Measurements from ENCODE around the gene HMGB2. TPM values are rescaled to one million over a fixed set of nuclear protein-coding genes. Genes with fewer than 3 reads are reported as not detected.

Gene HMGB2
- total and polyA plus RNA-seq, 2 experiments from 2014 or later: 103 to 593 TPM

DNA sequence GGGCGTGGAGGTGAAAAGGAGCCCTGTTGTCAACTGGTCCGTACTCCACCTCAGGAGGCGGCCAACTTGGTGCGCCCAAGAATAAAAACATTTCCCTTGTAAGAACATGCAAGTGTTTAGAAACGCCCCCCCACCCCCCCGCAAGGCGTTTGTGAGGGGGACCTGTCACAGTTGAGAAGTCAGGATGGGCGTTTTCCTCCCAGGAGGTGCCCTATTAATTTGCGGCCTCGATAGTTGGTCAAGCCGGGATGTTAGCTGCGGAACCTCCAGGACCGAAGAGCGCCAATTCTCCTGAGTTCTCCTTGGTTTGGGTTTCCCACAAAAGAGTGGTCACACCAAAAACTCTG is 35.9 kb upstream of the HMGB2 start (continued):
- TF ChIP-seq, protein P1, sequence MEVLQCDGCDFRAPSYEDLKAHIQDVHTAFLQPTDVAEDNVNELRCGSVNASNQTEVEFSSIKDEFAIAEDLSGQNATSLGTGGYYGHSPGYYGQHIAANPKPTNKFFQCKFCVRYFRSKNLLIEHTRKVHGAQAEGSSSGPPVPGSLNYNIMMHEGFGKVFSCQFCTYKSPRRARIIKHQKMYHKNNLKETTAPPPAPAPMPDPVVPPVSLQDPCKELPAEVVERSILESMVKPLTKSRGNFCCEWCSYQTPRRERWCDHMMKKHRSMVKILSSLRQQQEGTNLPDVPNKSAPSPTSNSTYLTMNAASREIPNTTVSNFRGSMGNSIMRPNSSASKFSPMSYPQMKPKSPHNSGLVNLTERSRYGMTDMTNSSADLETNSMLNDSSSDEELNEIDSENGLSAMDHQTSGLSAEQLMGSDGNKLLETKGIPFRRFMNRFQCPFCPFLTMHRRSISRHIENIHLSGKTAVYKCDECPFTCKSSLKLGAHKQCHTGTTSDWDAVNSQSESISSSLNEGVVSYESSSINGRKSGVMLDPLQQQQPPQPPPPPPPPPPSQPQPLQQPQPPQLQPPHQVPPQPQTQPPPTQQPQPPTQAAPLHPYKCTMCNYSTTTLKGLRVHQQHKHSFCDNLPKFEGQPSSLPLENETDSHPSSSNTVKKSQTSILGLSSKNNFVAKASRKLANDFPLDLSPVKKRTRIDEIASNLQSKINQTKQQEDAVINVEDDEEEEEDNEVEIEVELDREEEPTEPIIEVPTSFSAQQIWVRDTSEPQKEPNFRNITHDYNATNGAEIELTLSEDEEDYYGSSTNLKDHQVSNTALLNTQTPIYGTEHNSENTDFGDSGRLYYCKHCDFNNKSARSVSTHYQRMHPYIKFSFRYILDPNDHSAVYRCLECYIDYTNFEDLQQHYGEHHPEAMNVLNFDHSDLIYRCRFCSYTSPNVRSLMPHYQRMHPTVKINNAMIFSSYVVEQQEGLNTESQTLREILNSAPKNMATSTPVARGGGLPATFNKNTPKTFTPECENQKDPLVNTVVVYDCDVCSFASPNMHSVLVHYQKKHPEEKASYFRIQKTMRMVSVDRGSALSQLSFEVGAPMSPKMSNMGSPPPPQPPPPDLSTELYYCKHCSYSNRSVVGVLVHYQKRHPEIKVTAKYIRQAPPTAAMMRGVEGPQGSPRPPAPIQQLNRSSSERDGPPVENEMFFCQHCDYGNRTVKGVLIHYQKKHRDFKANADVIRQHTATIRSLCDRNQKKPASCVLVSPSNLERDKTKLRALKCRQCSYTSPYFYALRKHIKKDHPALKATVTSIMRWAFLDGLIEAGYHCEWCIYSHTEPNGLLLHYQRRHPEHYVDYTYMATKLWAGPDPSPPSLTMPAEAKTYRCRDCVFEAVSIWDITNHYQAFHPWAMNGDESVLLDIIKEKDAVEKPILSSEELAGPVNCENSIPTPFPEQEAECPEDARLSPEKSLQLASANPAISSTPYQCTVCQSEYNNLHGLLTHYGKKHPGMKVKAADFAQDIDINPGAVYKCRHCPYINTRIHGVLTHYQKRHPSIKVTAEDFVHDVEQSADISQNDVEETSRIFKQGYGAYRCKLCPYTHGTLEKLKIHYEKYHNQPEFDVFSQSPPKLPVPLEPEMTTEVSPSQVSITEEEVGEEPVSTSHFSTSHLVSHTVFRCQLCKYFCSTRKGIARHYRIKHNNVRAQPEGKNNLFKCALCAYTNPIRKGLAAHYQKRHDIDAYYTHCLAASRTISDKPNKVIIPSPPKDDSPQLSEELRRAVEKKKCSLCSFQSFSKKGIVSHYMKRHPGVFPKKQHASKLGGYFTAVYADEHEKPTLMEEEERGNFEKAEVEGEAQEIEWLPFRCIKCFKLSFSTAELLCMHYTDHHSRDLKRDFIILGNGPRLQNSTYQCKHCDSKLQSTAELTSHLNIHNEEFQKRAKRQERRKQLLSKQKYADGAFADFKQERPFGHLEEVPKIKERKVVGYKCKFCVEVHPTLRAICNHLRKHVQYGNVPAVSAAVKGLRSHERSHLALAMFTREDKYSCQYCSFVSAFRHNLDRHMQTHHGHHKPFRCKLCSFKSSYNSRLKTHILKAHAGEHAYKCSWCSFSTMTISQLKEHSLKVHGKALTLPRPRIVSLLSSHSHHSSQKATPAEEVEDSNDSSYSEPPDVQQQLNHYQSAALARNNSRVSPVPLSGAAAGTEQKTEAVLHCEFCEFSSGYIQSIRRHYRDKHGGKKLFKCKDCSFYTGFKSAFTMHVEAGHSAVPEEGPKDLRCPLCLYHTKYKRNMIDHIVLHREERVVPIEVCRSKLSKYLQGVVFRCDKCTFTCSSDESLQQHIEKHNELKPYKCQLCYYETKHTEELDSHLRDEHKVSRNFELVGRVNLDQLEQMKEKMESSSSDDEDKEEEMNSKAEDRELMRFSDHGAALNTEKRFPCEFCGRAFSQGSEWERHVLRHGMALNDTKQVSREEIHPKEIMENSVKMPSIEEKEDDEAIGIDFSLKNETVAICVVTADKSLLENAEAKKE (CRISPR knock-in tag; IDR thresholded peaks at IDR 0.05): no peak
- no peak for TF ChIP-seq ZNF114 (CRISPR knock-in tag; IDR thresholded peaks at IDR 0.05)
- no peak for TF ChIP-seq POLR2AphosphoS5 (IDR thresholded peaks at IDR 0.05; ENCODE audit: low read depth)
- TF ChIP-seq, protein P2, sequence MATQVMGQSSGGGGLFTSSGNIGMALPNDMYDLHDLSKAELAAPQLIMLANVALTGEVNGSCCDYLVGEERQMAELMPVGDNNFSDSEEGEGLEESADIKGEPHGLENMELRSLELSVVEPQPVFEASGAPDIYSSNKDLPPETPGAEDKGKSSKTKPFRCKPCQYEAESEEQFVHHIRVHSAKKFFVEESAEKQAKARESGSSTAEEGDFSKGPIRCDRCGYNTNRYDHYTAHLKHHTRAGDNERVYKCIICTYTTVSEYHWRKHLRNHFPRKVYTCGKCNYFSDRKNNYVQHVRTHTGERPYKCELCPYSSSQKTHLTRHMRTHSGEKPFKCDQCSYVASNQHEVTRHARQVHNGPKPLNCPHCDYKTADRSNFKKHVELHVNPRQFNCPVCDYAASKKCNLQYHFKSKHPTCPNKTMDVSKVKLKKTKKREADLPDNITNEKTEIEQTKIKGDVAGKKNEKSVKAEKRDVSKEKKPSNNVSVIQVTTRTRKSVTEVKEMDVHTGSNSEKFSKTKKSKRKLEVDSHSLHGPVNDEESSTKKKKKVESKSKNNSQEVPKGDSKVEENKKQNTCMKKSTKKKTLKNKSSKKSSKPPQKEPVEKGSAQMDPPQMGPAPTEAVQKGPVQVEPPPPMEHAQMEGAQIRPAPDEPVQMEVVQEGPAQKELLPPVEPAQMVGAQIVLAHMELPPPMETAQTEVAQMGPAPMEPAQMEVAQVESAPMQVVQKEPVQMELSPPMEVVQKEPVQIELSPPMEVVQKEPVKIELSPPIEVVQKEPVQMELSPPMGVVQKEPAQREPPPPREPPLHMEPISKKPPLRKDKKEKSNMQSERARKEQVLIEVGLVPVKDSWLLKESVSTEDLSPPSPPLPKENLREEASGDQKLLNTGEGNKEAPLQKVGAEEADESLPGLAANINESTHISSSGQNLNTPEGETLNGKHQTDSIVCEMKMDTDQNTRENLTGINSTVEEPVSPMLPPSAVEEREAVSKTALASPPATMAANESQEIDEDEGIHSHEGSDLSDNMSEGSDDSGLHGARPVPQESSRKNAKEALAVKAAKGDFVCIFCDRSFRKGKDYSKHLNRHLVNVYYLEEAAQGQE (IDR thresholded peaks at IDR 0.05; ENCODE audit: unreplicated experiment): no peak
- no peak for TF ChIP-seq EZH2phosphoT487 (IDR thresholded peaks at IDR 0.05; ENCODE audit: unreplicated experiment)

DNA sequence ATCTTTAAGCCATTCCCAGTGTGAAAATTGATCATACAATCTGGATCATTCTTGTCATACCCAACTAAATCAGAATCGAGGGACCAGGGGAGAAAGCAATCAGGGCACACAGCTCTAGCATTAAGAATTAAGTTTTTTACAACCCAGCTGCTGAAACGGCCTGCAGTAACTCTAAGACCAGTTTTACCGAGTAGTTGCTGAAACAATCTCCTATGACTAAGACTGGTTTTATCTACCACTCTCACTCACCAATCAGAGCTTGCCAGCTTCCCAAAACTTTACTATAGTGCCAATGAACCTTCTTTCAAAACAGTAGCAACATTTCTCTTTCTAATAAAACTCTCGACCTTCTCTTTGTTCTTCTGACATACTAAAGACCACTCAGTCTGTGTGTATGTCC is 33.8 kb upstream of the HMGB2 start:
- Mint-ChIP-seq H3K4me3 (no peak overlapping the region), H3K9me3 (no peaks in the 10 kb centered on the region; the same call in 2 of the 3 replicates), H3K27me3 (ENCODE audit: insufficient read depth, low read depth, poor library complexity) (peaks cover 16% of the 10 kb centered on the region), H3K36me3 (ENCODE audit: low read depth) (no peaks in the 10 kb centered on the region), H3K4me1 (peaks cover 8% of the 10 kb centered on the region), H3K27ac (no peak overlapping the region)
- no peak for ATAC-seq
- H2AFZ ChIP-seq: no peak overlapping the region
- no peak overlapping the region for H3K4me2 ChIP-seq
- H3K36me3 ChIP-seq (ENCODE audit: insufficient read depth): no peaks in the 10 kb centered on the region
- H3K79me2 ChIP-seq (replicated peaks; ENCODE audit: insufficient read depth): peaks cover 4% of the 10 kb centered on the region; the same call in 1 of the 2 replicates
- DNase-seq (ENCODE audit: low spot score): no peak
- no peaks in the 10 kb centered on the region for H4K20me1 ChIP-seq (replicated peaks; ENCODE audit: insufficient read depth)
- peaks cover 10% of the 10 kb centered on the region; the same call in 1 of the 2 replicates for H3K27me3 ChIP-seq (ENCODE audit: insufficient read depth)
- H3K27ac ChIP-seq (ENCODE audit: low read depth): no peak overlapping the region
- H3K4me1 ChIP-seq (ENCODE audit: insufficient read depth): peaks cover 7% of the 10 kb centered on the region
- no peaks in the 10 kb centered on the region for H3K9me2 ChIP-seq (ENCODE audit: insufficient read depth)
- 0 out of 2 replicates have a peak, but pooled peaks cover 2% of the 10 kb centered on the region for H3F3A ChIP-seq (replicated peaks; ENCODE audit: low read depth)
- H3K4me3 ChIP-seq: no peak overlapping the region
- TF ChIP-seq POLR2AphosphoS5 (IDR thresholded peaks at IDR 0.05; ENCODE audit: low read depth): no peak
- TF ChIP-seq EZH2 (IDR thresholded peaks at IDR 0.05; ENCODE audit: low read depth, unreplicated experiment): no peak
- TF ChIP-seq CTCF (conservative IDR thresholded peaks at IDR 0.05; ENCODE audit: low read depth in 2 of 2): no peak
- TF ChIP-seq, protein P3, sequence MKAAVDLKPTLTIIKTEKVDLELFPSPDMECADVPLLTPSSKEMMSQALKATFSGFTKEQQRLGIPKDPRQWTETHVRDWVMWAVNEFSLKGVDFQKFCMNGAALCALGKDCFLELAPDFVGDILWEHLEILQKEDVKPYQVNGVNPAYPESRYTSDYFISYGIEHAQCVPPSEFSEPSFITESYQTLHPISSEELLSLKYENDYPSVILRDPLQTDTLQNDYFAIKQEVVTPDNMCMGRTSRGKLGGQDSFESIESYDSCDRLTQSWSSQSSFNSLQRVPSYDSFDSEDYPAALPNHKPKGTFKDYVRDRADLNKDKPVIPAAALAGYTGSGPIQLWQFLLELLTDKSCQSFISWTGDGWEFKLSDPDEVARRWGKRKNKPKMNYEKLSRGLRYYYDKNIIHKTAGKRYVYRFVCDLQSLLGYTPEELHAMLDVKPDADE (IDR thresholded peaks at IDR 0.05): no peak
- no peak for TF ChIP-seq STAT1 (IDR thresholded peaks at IDR 0.05; ENCODE audit: unreplicated experiment)
- no peak for TF ChIP-seq EZH2phosphoT487 (IDR thresholded peaks at IDR 0.05; ENCODE audit: unreplicated experiment)

Measured in GM23338 (cell line).